Stomach smooth muscle (tissue), 2 donors: Measurements from ENCODE around the gene RASSF7.

Experiments
- H3K27ac ChIP-seq: one replicate; pipeline ENCODE4 v1.7.0; 2013; ENCODE audit warnings: mild to moderate bottlenecking, low read length, inconsistent platforms
- H3K27me3 ChIP-seq, 2 donors: one replicate each; pipeline ENCODE4 v1.7.0; 2013; ENCODE audit warnings: low read length in 2 of 2; ENCODE audit not compliant: insufficient read depth in 2 of 2, control insufficient read depth in 1 of 2
- H3K36me3 ChIP-seq, 2 donors: one replicate each; pipeline ENCODE4 v1.7.0; 2013; ENCODE audit warnings: low read length in 2 of 2; ENCODE audit not compliant: control insufficient read depth in 2 of 2, insufficient read depth in 2 of 2
- H3K4me1 ChIP-seq: one replicate; pipeline ENCODE4 v1.7.0; 2013; ENCODE audit warnings: low read length; ENCODE audit not compliant: control insufficient read depth, insufficient read depth
- H3K4me3 ChIP-seq, 2 donors: one replicate each; pipeline ENCODE4 v1.7.0; 2013; ENCODE audit warnings: low read length in 2 of 2
- H3K9ac ChIP-seq, 2 donors: one replicate each; pipeline ENCODE4 v1.7.0; 2013; ENCODE audit warnings: low read length in 2 of 2, mild to moderate bottlenecking in 1 of 2
- H3K9me3 ChIP-seq, 2 donors: one replicate each; pipeline ENCODE4 v1.7.0; 2013; ENCODE audit warnings: low read length in 2 of 2; ENCODE audit not compliant: control insufficient read depth in 2 of 2
- donor health status: healthy.
- donor health status: Pancreatic carcinoma.

Gene RASSF7

DNA sequence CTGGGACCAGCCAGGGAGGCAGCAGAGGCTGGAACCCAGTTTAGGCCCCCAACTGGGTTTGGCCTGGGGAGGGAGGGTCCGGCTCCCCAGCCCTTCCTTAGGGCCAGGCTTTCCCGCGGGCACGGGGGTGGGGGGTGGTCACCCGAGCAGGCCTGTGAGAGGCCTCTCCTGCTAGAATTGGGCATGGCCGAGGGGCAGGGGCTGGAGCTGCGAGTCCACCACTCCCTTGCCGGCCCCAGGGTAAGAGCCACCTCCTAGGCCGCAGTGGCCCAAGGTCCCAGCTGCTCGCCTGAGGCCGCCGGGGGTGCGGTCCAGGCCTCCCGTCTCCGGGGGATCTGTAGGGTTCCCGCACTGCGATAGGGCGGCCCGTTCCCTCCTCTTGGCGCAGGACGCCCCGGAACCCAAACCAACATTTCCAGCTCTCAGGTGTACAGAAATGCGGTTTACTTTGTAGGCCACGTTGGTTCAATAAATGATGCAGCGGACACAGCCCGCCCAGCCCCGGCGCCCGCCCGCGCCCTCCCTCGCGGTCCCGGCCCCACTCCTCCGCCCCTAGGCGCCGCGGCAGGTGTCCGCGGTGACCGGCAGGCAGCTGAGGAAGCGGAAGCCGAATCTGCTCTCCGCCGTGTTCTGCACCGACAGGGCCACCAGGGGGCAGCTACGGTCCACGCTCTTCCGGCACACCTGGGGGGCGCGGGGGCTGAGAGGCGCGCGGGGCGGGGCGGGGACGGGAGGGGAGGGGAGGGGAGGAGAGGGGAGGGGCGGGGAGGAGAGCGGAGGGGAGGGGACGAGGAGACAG lies 6.1 kb upstream of the RASSF7 start:
- Histone ChIP-seq H3K9ac (no peak overlapping the region), H3K27me3 (peaks cover 43 to 63% of the 10 kb centered on the region in 2 donors), H3K4me3 (peak overlapping the region in 1 of 2 donors; percentile 40), H3K36me3 (no peaks in the 10 kb centered on the region), H3K4me1 (peaks cover 11% of the 10 kb centered on the region), H3K9me3 (no peaks in the 10 kb centered on the region), H3K27ac (no peak overlapping the region)

DNA sequence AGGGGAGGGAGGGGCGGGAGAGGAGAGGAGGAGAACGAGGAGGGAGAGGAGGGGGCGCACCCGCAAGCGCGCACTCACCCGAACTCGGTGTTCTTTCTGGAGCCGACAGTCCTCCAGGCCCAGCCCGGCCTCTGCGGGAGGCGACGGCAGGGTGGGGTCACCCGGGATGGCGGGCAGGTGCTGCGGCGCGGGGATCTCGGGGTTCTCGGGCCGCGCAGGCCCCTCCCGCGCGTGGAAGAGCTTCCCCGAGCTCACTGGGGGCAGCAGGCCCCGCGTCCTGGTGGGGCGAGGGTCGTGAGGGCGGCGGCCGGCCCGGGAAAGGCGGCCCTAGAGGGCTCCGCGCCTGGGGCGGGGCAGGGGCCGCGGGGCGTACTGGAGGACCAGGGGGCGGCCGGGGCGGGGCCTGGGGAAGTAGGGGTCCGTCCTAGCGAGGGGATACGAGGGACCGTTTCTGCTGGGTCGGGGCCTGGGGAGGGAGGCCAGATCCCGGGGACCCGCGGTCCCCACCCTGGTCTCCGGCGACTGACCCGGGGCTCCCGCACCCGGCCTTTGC lies 5.5 kb upstream of the RASSF7 start:
- Histone ChIP-seq H3K36me3 (no peaks in the 10 kb centered on the region), H3K4me3 (peak overlapping the region in 1 of 2 donors; percentile 49), H3K4me1 (peaks cover 15% of the 10 kb centered on the region), H3K27ac (no peak overlapping the region), H3K27me3 (peaks cover 41 to 63% of the 10 kb centered on the region in 2 donors), H3K9ac (no peak overlapping the region), H3K9me3 (no peaks in the 10 kb centered on the region)

GRCh38 chr11:555780-556661 lies 4.7 kb upstream of the RASSF7 start:
- no peak overlapping the region for H3K27ac ChIP-seq
- peaks cover 20% of the 10 kb centered on the region for H3K4me1 ChIP-seq
- no peak overlapping the region for H3K4me3 ChIP-seq
- peaks cover 37 to 63% of the 10 kb centered on the region in 2 donors for H3K27me3 ChIP-seq
- H3K9me3 ChIP-seq = no peaks in the 10 kb centered on the region
- H3K9ac ChIP-seq = no peak overlapping the region
- H3K36me3 ChIP-seq = no peaks in the 10 kb centered on the region

- no peak overlapping the region for H3K27ac ChIP-seq
- H3K4me3 ChIP-seq = no peak overlapping the region
- no peaks in the 10 kb centered on the region for H3K36me3 ChIP-seq
- peaks cover 32 to 63% of the 10 kb centered on the region in 2 donors for H3K27me3 ChIP-seq
- H3K4me1 ChIP-seq = peaks cover 24% of the 10 kb centered on the region
- H3K9me3 ChIP-seq = no peaks in the 10 kb centered on the region
- no peak overlapping the region for H3K9ac ChIP-seq
Measured at GRCh38 chr11:556662-557256, 4.0 kb upstream of the RASSF7 start.

GRCh38 chr11:557328-558132 lies 3.2 kb upstream of the RASSF7 start:
- H3K36me3 ChIP-seq = no peaks in the 10 kb centered on the region
- no peak overlapping the region for H3K4me3 ChIP-seq
- peaks cover 32 to 58% of the 10 kb centered on the region in 2 donors for H3K27me3 ChIP-seq
- H3K9ac ChIP-seq = no peak overlapping the region
- H3K4me1 ChIP-seq = peaks cover 24% of the 10 kb centered on the region
- no peak overlapping the region for H3K27ac ChIP-seq
- no peaks in the 10 kb centered on the region for H3K9me3 ChIP-seq

DNA sequence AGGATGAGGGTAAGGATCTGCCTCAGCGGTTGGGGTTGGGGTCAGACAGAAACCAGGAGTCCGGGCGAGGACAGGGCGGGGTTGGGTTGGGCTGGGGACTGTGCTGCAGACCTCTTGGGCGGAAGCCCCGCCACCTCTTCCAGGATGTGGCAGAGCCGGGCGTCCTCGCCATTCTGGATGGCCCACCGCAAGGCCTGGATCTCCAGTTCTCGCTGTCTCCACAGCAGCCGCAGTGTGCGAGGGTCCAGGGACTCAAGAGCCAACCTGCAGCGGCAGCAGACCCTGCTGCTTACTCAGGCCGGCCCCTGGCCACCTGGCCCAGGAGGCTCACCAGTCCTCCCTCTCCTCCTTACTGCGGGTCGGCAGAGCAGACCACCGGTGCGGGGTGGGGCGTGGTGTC lies 2.3 kb upstream of the RASSF7 start:
- no peaks in the 10 kb centered on the region for H3K36me3 ChIP-seq
- no peak overlapping the region for H3K9ac ChIP-seq
- H3K27me3 ChIP-seq = peaks cover 25 to 49% of the 10 kb centered on the region in 2 donors
- no peaks in the 10 kb centered on the region for H3K9me3 ChIP-seq
- H3K4me3 ChIP-seq = no peak overlapping the region
- peaks cover 24% of the 10 kb centered on the region for H3K4me1 ChIP-seq
- H3K27ac ChIP-seq = no peak overlapping the region

DNA sequence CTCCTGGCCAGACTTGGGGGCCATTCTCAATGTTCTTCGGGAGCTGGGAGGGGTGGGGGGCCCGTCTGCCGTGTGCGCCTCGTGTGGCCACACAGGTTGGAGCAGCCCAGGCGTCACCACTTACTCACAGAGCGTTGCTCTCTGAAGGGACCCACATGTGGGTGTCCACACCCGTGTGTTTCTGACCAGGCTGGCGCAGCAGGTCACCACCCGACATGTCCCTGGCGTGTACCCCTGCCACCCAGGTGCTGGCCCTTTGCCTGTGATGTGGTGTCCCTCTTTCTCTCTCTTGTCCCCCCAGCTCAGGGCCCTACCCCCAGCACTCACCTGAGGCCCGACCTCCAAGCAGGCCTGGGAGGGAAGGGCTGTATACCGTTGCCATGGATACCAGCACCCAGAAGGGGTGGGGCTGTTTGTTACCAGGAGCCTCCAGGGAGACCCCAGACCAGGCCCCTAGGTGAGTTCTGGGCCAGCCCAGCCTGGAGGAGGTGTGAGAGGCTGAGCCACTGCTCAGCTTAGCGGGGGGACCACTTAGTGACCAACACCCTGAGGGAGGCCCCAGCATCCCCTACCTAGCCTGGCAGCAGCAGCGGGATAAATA lies 1.6 kb upstream of the RASSF7 start:
- no peak overlapping the region for H3K27ac ChIP-seq
- peaks cover 19 to 43% of the 10 kb centered on the region in 2 donors for H3K27me3 ChIP-seq
- H3K4me3 ChIP-seq = no peak overlapping the region
- no peaks in the 10 kb centered on the region for H3K9me3 ChIP-seq
- peaks cover 24% of the 10 kb centered on the region for H3K4me1 ChIP-seq
- H3K9ac ChIP-seq = no peak overlapping the region
- H3K36me3 ChIP-seq = no peaks in the 10 kb centered on the region

- no peaks in the 10 kb centered on the region for H3K36me3 ChIP-seq
- H3K9me3 ChIP-seq = no peaks in the 10 kb centered on the region
- peaks cover 13 to 36% of the 10 kb centered on the region in 2 donors for H3K27me3 ChIP-seq
- H3K4me3 ChIP-seq = peak overlapping the region in 1 of 2 donors; percentile 74
- peaks cover 19% of the 10 kb centered on the region for H3K4me1 ChIP-seq
- no peak overlapping the region for H3K9ac ChIP-seq
- H3K27ac ChIP-seq = no peak overlapping the region
Measured at GRCh38 chr11:559712-560304, 962 bp upstream of the RASSF7 start.

DNA sequence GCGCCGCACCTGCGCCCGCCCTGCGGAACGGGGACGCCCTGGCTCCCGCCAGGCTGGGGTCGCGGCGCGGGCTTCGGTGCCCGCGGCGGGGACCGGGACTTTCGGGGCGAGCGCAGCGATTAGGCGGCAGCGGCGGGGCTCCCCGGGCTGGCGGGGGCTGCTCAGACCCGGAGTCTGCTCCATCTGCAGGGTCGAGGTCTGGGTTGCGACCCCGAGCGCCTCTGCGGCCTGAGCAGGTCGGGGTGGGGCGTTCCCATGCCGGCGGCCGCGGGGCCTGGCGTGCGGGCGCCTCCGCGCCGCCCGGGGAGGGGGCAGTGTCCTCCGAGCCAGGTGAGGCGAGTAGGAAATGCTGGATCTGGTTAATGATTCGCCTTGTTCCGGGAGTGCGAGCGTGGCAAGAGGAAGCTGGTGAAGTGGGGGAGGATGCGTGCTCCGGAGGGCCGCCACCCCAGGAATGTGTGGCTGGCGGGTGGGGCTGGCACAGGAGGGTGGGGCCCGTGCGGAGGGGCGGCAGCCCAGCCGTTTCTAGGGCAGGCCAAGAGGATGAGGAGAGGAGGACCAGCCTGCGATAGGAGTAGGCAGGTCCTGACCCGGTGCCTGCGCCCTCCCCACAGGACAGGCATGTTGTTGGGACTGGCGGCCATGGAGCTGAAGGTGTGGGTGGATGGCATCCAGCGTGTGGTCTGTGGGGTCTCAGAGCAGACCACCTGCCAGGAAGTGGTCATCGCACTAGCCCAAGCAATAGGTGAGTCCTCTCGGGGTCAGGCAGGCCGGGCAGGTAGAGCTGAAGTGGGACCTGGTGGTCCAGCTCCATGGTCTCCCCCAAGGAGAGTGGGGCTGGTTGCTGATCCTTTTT lies 606 bp downstream of the RASSF7 start:
- Histone ChIP-seq H3K4me3 (peak overlapping the region; percentile 49 to 74), H3K27me3 (peaks cover 8 to 23% of the 10 kb centered on the region in 2 donors), H3K4me1 (peaks cover 13% of the 10 kb centered on the region), H3K27ac (no peak overlapping the region), H3K9ac (peak overlapping the region; percentile 21 to 22), H3K9me3 (no peaks in the 10 kb centered on the region), H3K36me3 (no peaks in the 10 kb centered on the region)
